Testis (tissue), 3 donors: ENCODE data around the gene CXCL6. TPM values are rescaled to one million over a fixed set of nuclear protein-coding genes. Genes with fewer than 3 reads are reported as not detected.

Source experiments
- DNase-seq: peaks from one replicate; pipeline ENCODE4 v3.0.0-alpha.2; 2019
- H3K27ac ChIP-seq, 2 donors: fragments of 200-600 bp; sonication (generic); one replicate each; pipeline ENCODE4 v1.5.1; 2019
- H3K27me3 ChIP-seq: fragments of 200-600 bp; sonication (generic); one replicate; pipeline ENCODE4 v1.5.1; 2019
- H3K36me3 ChIP-seq: fragments of 200-600 bp; sonication (generic); one replicate; pipeline ENCODE4 v1.5.1; 2017; ENCODE audit warnings: low read depth; ENCODE audit errors: missing control alignments
- H3K4me1 ChIP-seq: fragments of 200-600 bp; sonication (generic); one replicate; pipeline ENCODE4 v1.5.1; 2019
- H3K4me3 ChIP-seq, 2 donors: fragments of 200-600 bp; sonication (generic); one replicate each; pipeline ENCODE4 v1.5.1; 2017 to 2019
- H3K9me3 ChIP-seq: fragments of 200-600 bp; sonication (generic); one replicate; pipeline ENCODE4 v1.5.1; 2017
- CTCF ChIP-seq, 3 experiments: fragments of 450-650 bp in 2 of 3; fragments of 200-600 bp in 1 of 3; sonication (generic) in 1 of 3; IDR thresholded peaks; one replicate each; pipeline ENCODE4 v1.5.1; 2016 to 2019; ENCODE audit warnings: antibody characterized with exemption in 3 of 3, mild to moderate bottlenecking in 2 of 3, moderate library complexity in 1 of 3
- POLR2A ChIP-seq: fragments of 450-650 bp; IDR thresholded peaks from one replicate; pipeline ENCODE4 v1.6.1; 2017; ENCODE audit warnings: antibody characterized with exemption, mild to moderate bottlenecking, moderate library complexity
- WGBS, 2 donors: methylation state at CpG; one replicate each; pipeline ENCODE4 v1.1.5; 2018; 5-methylcytosine and 5-hydroxymethylcytosine counted together
- intact Hi-C: fragments of 100-400 bp; cut with DNase I; formaldehyde crosslinking; loops from one replicate; pipeline ENCODE4 v1.15.1; 2023; ENCODE audit warnings: low total_unique reads
- polyA plus RNA-seq: library from polyadenylated mRNA; stranded (reverse); fragments of 350-450 nt; fragmentation: Illumina TruSeq; extraction: RNeasy Lipid Tissue Mini Kit (QIAGEN cat#74804); gene quantifications from one replicate; pipeline ENCODE4 v1.2.3, GENCODE V29; 2014; ENCODE audit warnings: low read depth, low replicate concordance; ENCODE audit not compliant: insufficient read depth
- total RNA-seq, 2 donors: library from RNA; depleted of rRNA; stranded (reverse); fragments of >200 nt; gene quantifications; one replicate each; pipeline ENCODE4 v1.2.3, GENCODE V29; 2016

The CXCL6 gene
- total and polyA plus RNA-seq, 3 donors from 2014 or later, result 0.54 to 1.7 (median 1.2) TPM

DNA sequence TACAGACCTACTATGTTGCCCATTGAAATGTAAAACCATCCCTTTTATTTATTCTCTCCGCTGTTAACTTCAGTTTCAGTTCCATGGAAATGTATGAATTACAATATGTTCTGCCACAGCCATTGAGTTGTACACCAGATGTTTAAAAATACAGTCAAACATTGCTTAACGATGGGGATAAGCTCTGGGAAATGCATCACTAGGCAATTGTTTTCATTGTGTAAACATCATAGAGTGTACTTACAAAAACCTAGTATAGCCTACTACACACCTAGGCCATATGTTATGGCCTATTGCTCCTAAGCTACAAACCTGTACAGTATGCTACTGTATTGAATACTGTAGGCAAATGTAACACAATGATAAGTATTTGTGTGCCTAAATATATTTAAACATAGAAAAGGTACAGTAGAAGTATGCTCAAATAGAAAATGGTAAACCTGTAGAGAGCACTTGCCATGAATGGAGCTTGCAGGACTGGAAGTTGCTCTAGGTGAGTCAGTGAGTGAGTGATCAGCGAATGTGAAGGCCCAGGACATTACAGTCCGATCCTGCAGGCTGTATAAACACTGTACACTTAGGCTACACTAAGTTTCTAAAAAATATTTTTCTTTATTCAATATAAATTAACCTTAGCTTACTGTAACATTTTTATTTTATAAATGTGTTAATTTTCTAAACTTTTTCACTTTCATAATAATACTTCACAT is 13.9 kb downstream of the CXCL6 start:
- DNase-seq, result no peak
- Histone ChIP-seq H3K4me3 (no peak overlapping the region), H3K9me3 (no peaks in the 10 kb centered on the region), H3K4me1 (no peaks in the 10 kb centered on the region), H3K27me3 (no peaks in the 10 kb centered on the region), H3K36me3 (no peaks in the 10 kb centered on the region), H3K27ac (no peak overlapping the region)
- intact Hi-C loops, result no loop called here
- no peak for TF ChIP-seq POLR2A
- TF ChIP-seq CTCF (IDR thresholded peaks at IDR 0.05), result no peak
- 86 to 87% methylated on average over 4 of the region's 4 CpGs for WGBS, 2 donors

GRCh38 chr4:73851293-73851692 is 14.8 kb downstream of the CXCL6 start:
- 77 to 83% methylated on average over 1 of the region's 1 CpG for WGBS, 2 donors
- intact Hi-C loops, result no loop called here
- no peaks in the 10 kb centered on the region for H3K9me3 ChIP-seq
- H3K27ac ChIP-seq, result no peak overlapping the region
- DNase-seq, result no peak
- H3K36me3 ChIP-seq, result no peaks in the 10 kb centered on the region
- TF ChIP-seq POLR2A (no peak), CTCF (IDR thresholded peaks at IDR 0.05) (no peak)
- no peaks in the 10 kb centered on the region for H3K27me3 ChIP-seq
- H3K4me3 ChIP-seq, result no peak overlapping the region
- no peaks in the 10 kb centered on the region for H3K4me1 ChIP-seq

DNA sequence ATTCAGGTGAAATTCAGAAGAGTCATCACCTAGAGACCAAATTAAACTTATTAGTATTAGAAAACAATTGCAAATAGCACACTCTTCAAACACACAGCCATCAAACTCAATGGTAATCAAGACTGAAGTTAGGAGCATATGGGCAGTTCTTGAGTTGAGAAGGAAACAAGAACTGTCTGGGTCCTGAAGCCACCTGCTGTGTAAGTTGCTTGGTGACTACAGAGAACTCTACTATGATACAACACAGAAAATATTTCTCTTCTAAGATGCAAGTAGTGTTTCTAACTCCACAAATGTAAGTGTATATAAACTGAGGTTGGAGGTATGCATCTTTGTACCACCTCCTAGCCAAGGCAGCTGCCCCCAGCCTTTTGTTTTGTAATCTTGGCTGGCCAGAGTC is 16.3 kb downstream of the CXCL6 start:
- H3K27me3 ChIP-seq, result no peaks in the 10 kb centered on the region
- no peaks in the 10 kb centered on the region for H3K36me3 ChIP-seq
- H3K27ac ChIP-seq, result no peak overlapping the region
- no peak for DNase-seq
- intact Hi-C loops, result no loop called here
- H3K4me3 ChIP-seq, result no peak overlapping the region
- no peaks in the 10 kb centered on the region for H3K4me1 ChIP-seq
- H3K9me3 ChIP-seq, result no peaks in the 10 kb centered on the region
- TF ChIP-seq POLR2A, result no peak

DNA sequence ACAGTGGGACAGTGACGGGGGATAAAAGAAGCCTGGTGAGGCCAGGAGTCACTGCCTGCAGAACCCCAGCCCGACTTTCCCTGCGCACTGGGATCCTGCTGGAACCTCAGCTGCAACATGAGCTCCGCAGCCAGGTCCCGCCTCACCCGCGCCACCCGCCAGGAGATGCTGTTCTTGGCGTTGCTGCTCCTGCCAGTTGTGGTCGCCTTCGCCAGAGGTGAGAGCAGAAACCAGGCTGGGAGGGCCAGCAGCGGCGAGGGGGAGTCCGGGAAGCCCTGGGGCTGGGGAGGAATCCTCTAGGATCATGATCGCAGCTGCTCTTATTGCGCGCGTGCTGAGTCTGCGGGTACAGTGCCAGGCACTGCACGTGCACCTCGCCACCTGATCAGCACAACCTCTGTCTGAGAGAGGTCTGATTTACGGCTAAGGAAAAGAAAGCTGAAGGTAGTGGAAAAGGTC is 16.8 kb downstream of the CXCL6 start, which contains the start of gene PF4V1:
Gene PF4V1, plus strand, starts transcription at position 51 of the 459 bp plus-strand sequence. Its CDS starts 67 bp downstream, at position 118.
- WGBS, 2 donors, result 6 to 21% methylated on average over 8 to 22 of the region's 22 CpGs
- H3K36me3 ChIP-seq, result no peaks in the 10 kb centered on the region
- intact Hi-C loops, result no loop called here
- peak; percentile 18 for DNase-seq
- no peak within 1 kb of the TSS for H3K27ac ChIP-seq
- no peaks in the 10 kb centered on the region for H3K27me3 ChIP-seq
- no peaks in the 10 kb centered on the region for H3K4me1 ChIP-seq
- TF ChIP-seq CTCF (IDR thresholded peaks at IDR 0.05) (no peak), POLR2A (no peak)
- no peak within 1 kb of the TSS for H3K4me3 ChIP-seq
- no peaks in the 10 kb centered on the region for H3K9me3 ChIP-seq

GRCh38 chr4:73853718-73854473 is 17.4 kb downstream of the CXCL6 start:
- Histone ChIP-seq H3K9me3 (no peaks in the 10 kb centered on the region), H3K4me3 (no peak overlapping the region), H3K4me1 (no peaks in the 10 kb centered on the region), H3K27me3 (no peaks in the 10 kb centered on the region), H3K27ac (no peak overlapping the region), H3K36me3 (no peaks in the 10 kb centered on the region)
- TF ChIP-seq POLR2A (no peak), CTCF (IDR thresholded peaks at IDR 0.05) (no peak)
- 21 to 23% methylated on average over 8 of the region's 8 CpGs for WGBS, 2 donors
- intact Hi-C loops, result no loop called here
- no peak for DNase-seq
